Measurements from ENCODE around the gene CASP9. TPM values are rescaled to one million over a fixed set of nuclear protein-coding genes. Genes with fewer than 3 reads are reported as not detected.
"Not testable (repeated sequence)": the region's sequence is repeated elsewhere in the genome, so short reads cannot be mapped to it uniquely, and the experiment has no call there.

CASP9 gene
- total RNA-seq, 1 donor from 2014 or later = 12.6 TPM

- Mint-ChIP-seq H3K27me3 (ENCODE audit: unreplicated experiment) (no peaks in the 10 kb centered on the region), H3K27ac (ENCODE audit: unreplicated experiment) (no peak overlapping the region), H3K4me1 (ENCODE audit: unreplicated experiment) (no peaks in the 10 kb centered on the region), H3K4me3 (ENCODE audit: unreplicated experiment) (no peak overlapping the region), H3K36me3 (ENCODE audit: unreplicated experiment) (no peaks in the 10 kb centered on the region), H3K9me3 (ENCODE audit: unreplicated experiment) (no peaks in the 10 kb centered on the region)
- DNase-seq (ENCODE audit: extremely low spot score, unreplicated experiment) = no peak
- no peak for TF ChIP-seq CTCF (IDR thresholded peaks at IDR 0.05)
Measured at GRCh38 chr1:15469361-15469760, 54.7 kb downstream of the CASP9 start.

- Mint-ChIP-seq H3K4me1 (ENCODE audit: unreplicated experiment) (no peaks in the 10 kb centered on the region), H3K36me3 (ENCODE audit: unreplicated experiment) (no peaks in the 10 kb centered on the region), H3K27ac (ENCODE audit: unreplicated experiment) (no peak overlapping the region), H3K4me3 (ENCODE audit: unreplicated experiment) (no peak overlapping the region), H3K9me3 (ENCODE audit: unreplicated experiment) (no peaks in the 10 kb centered on the region), H3K27me3 (ENCODE audit: unreplicated experiment) (no peaks in the 10 kb centered on the region)
- DNase-seq (ENCODE audit: extremely low spot score, unreplicated experiment) = no peak
- no peak for TF ChIP-seq CTCF (IDR thresholded peaks at IDR 0.05)
Measured at GRCh38 chr1:15468145-15468544, 55.9 kb downstream of the CASP9 start.

GRCh38 chr1:15466955-15467625 lies 56.9 kb downstream of the CASP9 start:
- not testable (repeated sequence) for H3K9me3 Mint-ChIP-seq (ENCODE audit: unreplicated experiment); H3K4me1 Mint-ChIP-seq (ENCODE audit: unreplicated experiment); H3K27me3 Mint-ChIP-seq (ENCODE audit: unreplicated experiment); H3K4me3 Mint-ChIP-seq (ENCODE audit: unreplicated experiment); H3K36me3 Mint-ChIP-seq (ENCODE audit: unreplicated experiment); DNase-seq (ENCODE audit: extremely low spot score, unreplicated experiment); H3K27ac Mint-ChIP-seq (ENCODE audit: unreplicated experiment)

- H3K27me3 Mint-ChIP-seq (ENCODE audit: unreplicated experiment) = no peaks in the 10 kb centered on the region
- no peaks in the 10 kb centered on the region for H3K9me3 Mint-ChIP-seq (ENCODE audit: unreplicated experiment)
- no peak for TF ChIP-seq CTCF (IDR thresholded peaks at IDR 0.05)
- H3K27ac Mint-ChIP-seq (ENCODE audit: unreplicated experiment) = no peak overlapping the region
- no peaks in the 10 kb centered on the region for H3K36me3 Mint-ChIP-seq (ENCODE audit: unreplicated experiment)
- H3K4me1 Mint-ChIP-seq (ENCODE audit: unreplicated experiment) = no peaks in the 10 kb centered on the region
- no peak for DNase-seq (ENCODE audit: extremely low spot score, unreplicated experiment)
- no peak overlapping the region for H3K4me3 Mint-ChIP-seq (ENCODE audit: unreplicated experiment)
Measured at GRCh38 chr1:15465674-15466073, 58.3 kb downstream of the CASP9 start.

- H3K27ac Mint-ChIP-seq (ENCODE audit: unreplicated experiment); H3K4me1 Mint-ChIP-seq (ENCODE audit: unreplicated experiment); DNase-seq (ENCODE audit: extremely low spot score, unreplicated experiment); H3K9me3 Mint-ChIP-seq (ENCODE audit: unreplicated experiment); H3K4me3 Mint-ChIP-seq (ENCODE audit: unreplicated experiment); H3K27me3 Mint-ChIP-seq (ENCODE audit: unreplicated experiment); H3K36me3 Mint-ChIP-seq (ENCODE audit: unreplicated experiment): not testable (repeated sequence)
Measured at GRCh38 chr1:15463926-15464322, 60.1 kb downstream of the CASP9 start.

GRCh38 chr1:15463064-15463800 lies 60.8 kb downstream of the CASP9 start:
- not testable (repeated sequence) for H3K27ac Mint-ChIP-seq (ENCODE audit: unreplicated experiment); H3K27me3 Mint-ChIP-seq (ENCODE audit: unreplicated experiment); H3K36me3 Mint-ChIP-seq (ENCODE audit: unreplicated experiment); DNase-seq (ENCODE audit: extremely low spot score, unreplicated experiment); H3K9me3 Mint-ChIP-seq (ENCODE audit: unreplicated experiment); H3K4me3 Mint-ChIP-seq (ENCODE audit: unreplicated experiment); H3K4me1 Mint-ChIP-seq (ENCODE audit: unreplicated experiment)

All from osteocyte (in vitro differentiated cells).